ENCODE data around the gene FGD4.

- no peak for TF ChIP-seq POLR2A (IDR thresholded peaks at IDR 0.05; ENCODE audit: low read depth, low read length)
- no peak for TF ChIP-seq RAD21 (IDR thresholded peaks at IDR 0.05; ENCODE audit: low read length)
- TF ChIP-seq CTCF (conservative IDR thresholded peaks at IDR 0.05; ENCODE audit: low read depth, low read length) = no peak
- no peak for TF ChIP-seq RFX5 (IDR thresholded peaks at IDR 0.05; ENCODE audit: low read depth, low read length)
- TF ChIP-seq CEBPB (IDR thresholded peaks at IDR 0.05; ENCODE audit: low read depth, low read length) = no peak
Observed at GRCh38 chr12:32647275-32647674, 247.9 kb downstream of the FGD4 start.

All from IMR-90 (cell line).